Fibroblast of skin of left biceps (primary cell): ENCODE measurements around the gene PLCH1.
"Not testable (repeated sequence)": the region's sequence is repeated elsewhere in the genome, so short reads cannot be mapped to it uniquely, and the experiment has no call there.

Source experiments
- DNase-seq, 2 experiments: peaks; one replicate each; pipeline ENCODE4 v3.0.0-alpha.2; 2013; ENCODE audit warnings: low read depth in 2 of 2

Gene PLCH1

GRCh38 chr3:155420881-155421486, 323.9 kb downstream of the PLCH1 start:
- no peak for DNase-seq

GRCh38 chr3:155420406-155420805, 324.5 kb downstream of the PLCH1 start:
- DNase-seq: no peak

GRCh38 chr3:155418407-155418806, 326.5 kb downstream of the PLCH1 start:
- no peak for DNase-seq

- no peak for DNase-seq
Observed at GRCh38 chr3:155417119-155417517, 327.8 kb downstream of the PLCH1 start.

GRCh38 chr3:155416500-155417118, 328.3 kb downstream of the PLCH1 start:
- no peak for DNase-seq

GRCh38 chr3:155412904-155413303, 332.0 kb downstream of the PLCH1 start:
- no peak for DNase-seq

GRCh38 chr3:155411500-155412223, 333.2 kb downstream of the PLCH1 start:
- no peak for DNase-seq

GRCh38 chr3:155409336-155409735, 335.5 kb downstream of the PLCH1 start:
- no peak for DNase-seq

- no peak for DNase-seq
Observed at GRCh38 chr3:155407971-155408370, 336.9 kb downstream of the PLCH1 start.

GRCh38 chr3:155407331-155407730, 337.5 kb downstream of the PLCH1 start:
- no peak for DNase-seq

- no peak for DNase-seq
Observed at GRCh38 chr3:155404486-155404885, 340.4 kb downstream of the PLCH1 start.

GRCh38 chr3:155402656-155403055, 342.2 kb downstream of the PLCH1 start:
- no peak for DNase-seq

- no peak for DNase-seq
Observed at GRCh38 chr3:155398046-155398445, 346.8 kb downstream of the PLCH1 start.

- DNase-seq: not testable (repeated sequence)
Observed at GRCh38 chr3:155394896-155395295, 350.0 kb downstream of the PLCH1 start.

- DNase-seq: no peak
Observed at GRCh38 chr3:155394240-155394639, 350.6 kb downstream of the PLCH1 start.

- no peak for DNase-seq
Observed at GRCh38 chr3:155393316-155393715, 351.6 kb downstream of the PLCH1 start.

GRCh38 chr3:155392138-155392537, 352.7 kb downstream of the PLCH1 start:
- no peak for DNase-seq

GRCh38 chr3:155391551-155391958, 353.3 kb downstream of the PLCH1 start:
- DNase-seq: peak; percentile 71 to 75

GRCh38 chr3:155391104-155391503, 353.8 kb downstream of the PLCH1 start:
- DNase-seq: peak; percentile 78 to 82

GRCh38 chr3:155390351-155390750, 354.5 kb downstream of the PLCH1 start:
- DNase-seq: no peak

- no peak for DNase-seq
Observed at GRCh38 chr3:155388417-155388816, 356.5 kb downstream of the PLCH1 start.

GRCh38 chr3:155387571-155387970, 357.3 kb downstream of the PLCH1 start:
- DNase-seq: no peak

GRCh38 chr3:155386919-155387318, 358.0 kb downstream of the PLCH1 start:
- no peak for DNase-seq
